Fibroblast of lung (primary cell): ENCODE results near the gene GPC3.

Source experiments
- EZH2 ChIP-seq: IDR thresholded peaks from 2 replicates; pipeline ENCODE4 v1.5.1; 2012; ENCODE audit warnings: low read length, control low read depth, mild to moderate bottlenecking; ENCODE audit errors: missing control alignments
- TF ChIP-seq, protein P1 (sequence below), 2 donors: IDR thresholded peaks in 1 of 2; conservative IDR thresholded peaks in 1 of 2; 1 replicate in 1 of 2; 2 replicates in 1 of 2; pipeline ENCODE4 v1.5.1; 2011 to 2012; ENCODE audit warnings: low read length in 2 of 2, control low read depth in 1 of 2, inconsistent platforms in 1 of 2, low read depth in 1 of 2, mild to moderate bottlenecking in 1 of 2

DNA sequence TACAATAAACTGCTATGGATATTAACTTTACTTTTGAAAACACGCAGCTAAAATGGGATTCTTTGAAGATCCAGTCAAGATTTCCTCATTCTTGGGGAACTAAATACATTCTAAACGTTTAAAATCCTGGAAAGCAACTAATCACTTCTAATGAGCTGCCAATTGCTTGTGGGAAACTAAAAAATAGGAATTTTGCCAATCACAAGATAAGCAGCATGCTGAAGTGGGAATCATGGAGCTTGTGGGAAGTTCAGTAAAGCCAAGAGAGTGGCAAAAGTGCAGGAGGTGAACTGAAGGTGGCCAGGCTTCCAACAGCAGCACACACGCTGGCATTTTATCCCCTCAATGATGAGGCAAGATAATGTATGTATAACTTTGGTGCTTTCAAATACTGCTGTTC, 133.0 kb downstream of the GPC3 start:
- TF ChIP-seq, protein P1, sequence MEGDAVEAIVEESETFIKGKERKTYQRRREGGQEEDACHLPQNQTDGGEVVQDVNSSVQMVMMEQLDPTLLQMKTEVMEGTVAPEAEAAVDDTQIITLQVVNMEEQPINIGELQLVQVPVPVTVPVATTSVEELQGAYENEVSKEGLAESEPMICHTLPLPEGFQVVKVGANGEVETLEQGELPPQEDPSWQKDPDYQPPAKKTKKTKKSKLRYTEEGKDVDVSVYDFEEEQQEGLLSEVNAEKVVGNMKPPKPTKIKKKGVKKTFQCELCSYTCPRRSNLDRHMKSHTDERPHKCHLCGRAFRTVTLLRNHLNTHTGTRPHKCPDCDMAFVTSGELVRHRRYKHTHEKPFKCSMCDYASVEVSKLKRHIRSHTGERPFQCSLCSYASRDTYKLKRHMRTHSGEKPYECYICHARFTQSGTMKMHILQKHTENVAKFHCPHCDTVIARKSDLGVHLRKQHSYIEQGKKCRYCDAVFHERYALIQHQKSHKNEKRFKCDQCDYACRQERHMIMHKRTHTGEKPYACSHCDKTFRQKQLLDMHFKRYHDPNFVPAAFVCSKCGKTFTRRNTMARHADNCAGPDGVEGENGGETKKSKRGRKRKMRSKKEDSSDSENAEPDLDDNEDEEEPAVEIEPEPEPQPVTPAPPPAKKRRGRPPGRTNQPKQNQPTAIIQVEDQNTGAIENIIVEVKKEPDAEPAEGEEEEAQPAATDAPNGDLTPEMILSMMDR (conservative IDR thresholded peaks at IDR 0.05 in 1 of 2, IDR thresholded peaks at IDR 0.05 in 1 of 2; ENCODE audit: low read depth in 1 of 2, low read length in 2 of 2) = no peak
- no peak for TF ChIP-seq EZH2
